DOHH2 (cell line): ENCODE results near the gene IKZF2.

Source experiments
- H3F3A ChIP-seq: fragments of 200-600 bp; sonication (generic), shearing (Covaris generic); 2 replicates; pipeline ENCODE4 v1.6.0; 2016; ENCODE audit warnings: antibody characterized with exemption, mild to moderate bottlenecking; ENCODE audit not compliant: control insufficient read depth, insufficient read depth
- H3K27ac ChIP-seq: fragments of 200-600 bp; sonication (generic); 2 replicates; pipeline ENCODE4 v1.5.1; 2014; ENCODE audit warnings: low read depth, mild to moderate bottlenecking, low read length, moderate library complexity
- H3K27me3 ChIP-seq: fragments of 200-600 bp; sonication (generic); 2 replicates; pipeline ENCODE4 v1.6.1; 2014; ENCODE audit warnings: mild to moderate bottlenecking, low read length, mixed read lengths; ENCODE audit not compliant: control insufficient read depth
- H3K36me3 ChIP-seq: fragments of 200-600 bp; sonication (generic); 2 replicates; pipeline ENCODE4 v1.6.1; 2014; ENCODE audit warnings: mild to moderate bottlenecking, low read length, moderate library complexity, mixed read lengths; ENCODE audit not compliant: control insufficient read depth
- H3K4me1 ChIP-seq: fragments of 200-600 bp; sonication (generic); 2 replicates; pipeline ENCODE4 v1.6.1; 2014; ENCODE audit warnings: mild to moderate bottlenecking, low read length, mixed read lengths; ENCODE audit not compliant: control insufficient read depth
- H3K4me2 ChIP-seq: fragments of 200-600 bp; sonication (generic); 2 replicates; pipeline ENCODE4 v1.6.0; 2014; ENCODE audit warnings: mild to moderate bottlenecking, low read length, moderate library complexity
- H3K4me3 ChIP-seq: fragments of 200-600 bp; sonication (generic); 2 replicates; pipeline ENCODE4 v1.5.1; 2014; ENCODE audit warnings: mild to moderate bottlenecking, low read length, mixed read lengths
- H3K79me2 ChIP-seq: fragments of 200-600 bp; sonication (generic); 2 replicates; pipeline ENCODE4 v1.6.1; 2014; ENCODE audit warnings: mild to moderate bottlenecking, low read length, mixed read lengths; ENCODE audit not compliant: control insufficient read depth
- H3K9me2 ChIP-seq: fragments of 200-600 bp; sonication (generic); replicated peaks from 2 replicates; pipeline ENCODE4 v1.6.1; 2014; ENCODE audit warnings: mild to moderate bottlenecking, low read length, mixed read lengths; ENCODE audit not compliant: control insufficient read depth
- H3K9me3 ChIP-seq: fragments of 200-600 bp; sonication (generic); 2 replicates; pipeline ENCODE4 v1.6.1; 2014; ENCODE audit warnings: antibody characterized with exemption, low read length, mixed read lengths; ENCODE audit not compliant: control insufficient read depth, insufficient read depth
- H4K20me1 ChIP-seq: fragments of 200-600 bp; sonication (generic); 2 replicates; pipeline ENCODE4 v1.6.0; 2014; ENCODE audit warnings: low read depth, mild to moderate bottlenecking, antibody characterized with exemption, low read length, moderate library complexity; ENCODE audit not compliant: control insufficient read depth, insufficient read depth
- EZH2phosphoT487 ChIP-seq: fragments of 200-600 bp; sonication (generic); IDR thresholded peaks from 2 replicates; pipeline ENCODE4 v1.6.1; 2017; ENCODE audit warnings: borderline replicate concordance, mild to moderate bottlenecking, antibody characterized with exemption, low read length, moderate library complexity, mixed read lengths
- TF ChIP-seq, protein P1 (sequence below): fragments of 200-600 bp; sonication (generic); IDR thresholded peaks from one replicate; pipeline ENCODE4 v1.5.1; 2014; ENCODE audit warnings: antibody characterized with exemption, mild to moderate bottlenecking, low read depth, low read length; ENCODE audit not compliant: poor library complexity, severe bottlenecking

IKZF2 gene

DNA sequence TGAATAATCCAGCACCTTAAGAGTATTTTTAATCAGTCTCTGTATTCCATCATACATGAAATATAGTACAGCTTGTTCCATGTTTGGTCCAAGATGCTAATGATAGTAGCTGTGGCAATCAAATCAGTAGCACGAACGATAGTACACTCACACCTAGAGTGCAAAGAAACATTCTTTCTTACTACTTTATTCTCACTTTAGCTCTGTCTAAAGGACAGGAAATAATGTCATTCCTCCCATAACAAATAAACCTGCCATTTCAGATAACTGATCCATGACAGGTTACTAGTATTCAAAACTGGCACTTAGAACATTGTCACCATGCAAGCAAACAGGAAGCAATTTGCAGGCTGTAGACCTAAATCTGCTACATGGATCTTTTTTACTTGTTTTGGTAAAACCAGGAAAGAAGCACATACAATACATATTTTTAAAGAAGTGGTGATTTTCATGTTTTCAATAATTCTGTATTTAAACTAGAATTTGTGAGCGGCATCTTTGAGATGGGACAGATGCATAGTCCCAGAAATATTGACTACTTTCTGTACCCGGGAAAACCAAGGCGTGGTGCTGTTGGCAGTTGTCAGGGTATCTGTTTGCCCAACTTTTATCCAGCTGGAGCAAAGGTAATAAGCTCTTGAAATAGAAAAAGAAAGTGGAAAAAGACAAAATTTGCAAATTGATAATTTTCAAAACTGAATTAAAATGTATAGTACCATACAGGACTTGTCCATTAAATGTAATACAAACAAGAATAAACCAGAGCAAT is 49.5 kb downstream of the IKZF2 start:
- no peak for TF ChIP-seq EZH2phosphoT487
- TF ChIP-seq, protein P1, sequence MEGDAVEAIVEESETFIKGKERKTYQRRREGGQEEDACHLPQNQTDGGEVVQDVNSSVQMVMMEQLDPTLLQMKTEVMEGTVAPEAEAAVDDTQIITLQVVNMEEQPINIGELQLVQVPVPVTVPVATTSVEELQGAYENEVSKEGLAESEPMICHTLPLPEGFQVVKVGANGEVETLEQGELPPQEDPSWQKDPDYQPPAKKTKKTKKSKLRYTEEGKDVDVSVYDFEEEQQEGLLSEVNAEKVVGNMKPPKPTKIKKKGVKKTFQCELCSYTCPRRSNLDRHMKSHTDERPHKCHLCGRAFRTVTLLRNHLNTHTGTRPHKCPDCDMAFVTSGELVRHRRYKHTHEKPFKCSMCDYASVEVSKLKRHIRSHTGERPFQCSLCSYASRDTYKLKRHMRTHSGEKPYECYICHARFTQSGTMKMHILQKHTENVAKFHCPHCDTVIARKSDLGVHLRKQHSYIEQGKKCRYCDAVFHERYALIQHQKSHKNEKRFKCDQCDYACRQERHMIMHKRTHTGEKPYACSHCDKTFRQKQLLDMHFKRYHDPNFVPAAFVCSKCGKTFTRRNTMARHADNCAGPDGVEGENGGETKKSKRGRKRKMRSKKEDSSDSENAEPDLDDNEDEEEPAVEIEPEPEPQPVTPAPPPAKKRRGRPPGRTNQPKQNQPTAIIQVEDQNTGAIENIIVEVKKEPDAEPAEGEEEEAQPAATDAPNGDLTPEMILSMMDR, result no peak
- H3K27ac ChIP-seq, result no peak overlapping the region
- H4K20me1 ChIP-seq, result no peaks in the 10 kb centered on the region
- H3K9me3 ChIP-seq, result no peaks in the 10 kb centered on the region
- no peak overlapping the region for H3K4me3 ChIP-seq
- peaks cover 2% of the 10 kb centered on the region; the same call in 1 of the 2 replicates for H3F3A ChIP-seq
- no peaks in the 10 kb centered on the region for H3K36me3 ChIP-seq
- H3K9me2 ChIP-seq, result no peaks in the 10 kb centered on the region
- H3K4me2 ChIP-seq, result no peak overlapping the region
- H3K4me1 ChIP-seq, result peaks cover 12% of the 10 kb centered on the region
- H3K79me2 ChIP-seq, result peaks cover 14% of the 10 kb centered on the region; the same call in 1 of the 2 replicates
- H3K27me3 ChIP-seq, result no peaks in the 10 kb centered on the region

DNA sequence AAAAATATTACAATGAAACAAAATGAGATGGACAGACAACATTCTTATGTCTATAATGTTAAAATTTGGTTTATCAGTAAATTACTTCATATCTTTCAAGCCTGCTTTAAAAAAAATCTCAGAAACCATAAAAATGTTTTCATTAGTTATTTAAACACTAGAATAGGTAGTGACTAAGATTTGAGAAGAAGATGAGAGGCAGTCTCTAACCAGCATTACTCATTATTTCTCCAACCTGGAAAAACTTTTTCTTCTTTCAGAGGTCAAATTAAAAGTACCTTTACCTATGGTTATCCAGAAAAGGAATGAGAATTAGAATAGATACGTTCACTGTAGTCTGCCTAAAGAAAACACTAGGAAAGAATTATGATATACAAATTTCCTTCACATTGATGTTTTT is 50.3 kb downstream of the IKZF2 start:
- no peaks in the 10 kb centered on the region for H3K27me3 ChIP-seq
- peaks cover 12% of the 10 kb centered on the region for H3K4me1 ChIP-seq
- H3K4me2 ChIP-seq, result no peak overlapping the region
- no peak overlapping the region for H3K4me3 ChIP-seq
- H3K9me2 ChIP-seq, result no peaks in the 10 kb centered on the region
- H3F3A ChIP-seq, result peaks cover 2% of the 10 kb centered on the region; the same call in 1 of the 2 replicates
- H3K79me2 ChIP-seq, result peaks cover 14% of the 10 kb centered on the region; the same call in 1 of the 2 replicates
- no peaks in the 10 kb centered on the region for H3K36me3 ChIP-seq
- TF ChIP-seq, protein P1, result no peak
- no peak for TF ChIP-seq EZH2phosphoT487
- H3K9me3 ChIP-seq, result no peaks in the 10 kb centered on the region
- no peaks in the 10 kb centered on the region for H4K20me1 ChIP-seq
- H3K27ac ChIP-seq, result no peak overlapping the region

DNA sequence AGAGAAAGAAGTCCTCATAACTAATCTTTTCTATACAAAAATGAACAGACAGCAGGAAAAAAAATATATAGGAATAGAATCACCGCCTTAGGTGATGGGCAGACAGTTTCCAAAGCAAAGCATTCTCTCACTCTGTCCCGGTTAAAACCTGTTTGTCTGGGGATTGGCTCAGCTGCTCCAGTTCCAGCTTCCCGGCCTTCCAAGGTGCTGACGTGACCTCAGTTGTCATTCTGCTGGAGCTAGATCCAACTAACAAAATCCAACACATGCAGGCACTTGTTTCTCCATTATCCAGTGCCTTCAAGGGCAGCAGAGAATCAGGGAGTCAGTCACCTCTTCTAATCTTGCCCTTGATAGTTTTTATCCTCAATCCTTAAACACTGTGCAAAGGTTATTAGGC is 52.8 kb downstream of the IKZF2 start:
- Histone ChIP-seq H4K20me1 (no peaks in the 10 kb centered on the region), H3K4me1 (peaks cover 6% of the 10 kb centered on the region), H3K27me3 (no peaks in the 10 kb centered on the region), H3K27ac (no peak overlapping the region), H3K9me3 (no peaks in the 10 kb centered on the region), H3F3A (peaks cover 2% of the 10 kb centered on the region; the same call in 1 of the 2 replicates), H3K4me3 (no peak overlapping the region), H3K4me2 (no peak overlapping the region), H3K9me2 (no peaks in the 10 kb centered on the region), H3K79me2 (peaks cover 5% of the 10 kb centered on the region; the same call in 1 of the 2 replicates), H3K36me3 (no peaks in the 10 kb centered on the region)
- TF ChIP-seq, protein P1, result no peak
- TF ChIP-seq EZH2phosphoT487, result no peak
